ENCODE results near the gene SLC25A21.

Gene SLC25A21

DNA sequence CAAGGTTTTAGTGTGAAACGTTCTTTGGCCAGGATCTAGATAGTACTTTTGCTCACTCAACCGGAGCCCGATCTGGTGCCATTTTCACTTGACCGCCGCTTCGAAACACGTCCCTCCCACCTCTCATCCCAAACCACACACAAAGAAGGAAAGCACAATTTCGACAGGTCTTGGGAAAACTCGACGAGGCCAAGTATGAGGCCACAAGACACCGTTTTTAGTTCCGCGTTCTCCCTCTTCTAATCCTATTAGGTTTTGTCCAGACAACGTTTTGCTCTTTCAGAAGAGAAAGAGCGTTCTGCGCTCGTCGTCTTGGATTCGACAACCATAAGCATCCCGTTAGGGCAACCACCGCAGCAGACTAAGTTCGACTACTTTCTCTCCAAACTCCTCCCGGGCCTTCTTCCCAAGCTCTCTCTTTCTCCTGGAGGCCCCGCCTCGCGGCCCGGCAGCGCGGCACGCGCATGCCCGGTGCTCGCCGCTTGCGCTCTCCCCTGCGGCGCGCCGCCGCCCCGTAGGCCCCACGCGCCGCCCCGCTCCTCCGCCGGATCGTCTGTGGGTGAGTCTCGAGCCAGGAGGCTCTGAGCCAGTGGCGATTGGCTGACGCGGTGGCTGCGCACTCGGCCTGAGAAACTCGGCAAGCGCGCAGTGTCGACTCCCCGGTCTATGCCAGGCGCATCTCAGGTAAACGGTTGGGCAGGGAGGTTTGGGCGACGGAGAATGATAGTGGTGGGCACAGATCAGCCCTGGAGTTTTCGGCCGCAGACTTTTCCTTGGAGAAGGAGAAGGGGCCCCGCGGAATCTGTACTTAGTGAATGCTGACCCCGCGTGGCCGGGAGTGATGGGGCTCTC is 25.2 kb upstream of the SLC25A21 start, which contains the start of gene MIPOL1:
TSS of gene MIPOL1 (plus strand) at position 517 of the 852 bp plus-strand sequence. CDS start 49,952 bp downstream, outside the sequence.
- peak; percentile 98 for ATAC-seq

DNA sequence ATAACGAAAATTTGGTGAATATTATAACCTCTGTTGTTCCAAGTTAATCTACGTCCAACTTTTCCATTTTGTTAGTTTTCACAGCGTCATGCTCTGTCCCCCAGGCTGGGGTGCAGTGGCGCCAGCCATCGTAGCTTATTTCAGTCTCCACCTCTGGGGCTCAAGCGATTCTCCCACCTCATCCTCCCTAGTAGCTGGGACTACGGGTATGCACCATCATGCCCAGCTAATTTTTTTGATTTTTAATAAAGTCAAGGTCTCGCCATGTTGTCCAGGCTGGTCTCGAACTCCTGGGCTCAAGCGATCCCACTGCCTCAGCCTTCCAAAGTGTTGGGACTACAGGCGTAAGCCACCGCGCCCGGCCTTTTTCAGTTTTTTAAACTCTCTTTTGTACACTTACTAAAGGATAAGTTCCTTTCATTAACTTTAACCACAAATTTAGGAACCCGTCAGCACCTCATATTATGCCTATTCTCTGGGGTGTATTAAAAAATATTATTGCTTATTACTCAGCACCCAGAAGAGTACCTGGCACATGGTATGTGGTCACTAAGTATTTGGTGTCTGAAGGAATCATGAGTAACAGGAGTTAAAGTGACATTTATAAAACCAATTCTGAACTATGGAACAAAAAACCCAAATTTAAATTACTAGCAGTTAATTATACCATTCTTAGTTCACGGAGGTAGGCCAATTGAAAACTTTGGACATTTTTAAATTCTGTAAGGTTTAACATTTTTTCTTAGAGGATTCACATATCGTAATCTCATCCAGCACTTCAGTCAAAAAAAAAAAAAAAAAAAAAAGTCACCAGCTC is 24.4 kb upstream of the SLC25A21 start:
- ATAC-seq = no peak
- TF ChIP-seq PATZ1 (CRISPR knock-in tag; IDR thresholded peaks at IDR 0.05; ENCODE audit: borderline replicate concordance) (no peak), BACH2 (CRISPR knock-in tag; IDR thresholded peaks at IDR 0.05; ENCODE audit: borderline replicate concordance) (no peak), TCF4 (CRISPR knock-in tag; IDR thresholded peaks at IDR 0.05; ENCODE audit: borderline replicate concordance) (no peak), TOX (CRISPR knock-in tag; IDR thresholded peaks at IDR 0.05; ENCODE audit: borderline replicate concordance) (no peak), PPARA (CRISPR knock-in tag; IDR thresholded peaks at IDR 0.05; ENCODE audit: borderline replicate concordance) (no peak), SNAI2 (CRISPR knock-in tag; IDR thresholded peaks at IDR 0.05) (no peak), ZC3H10 (CRISPR knock-in tag; IDR thresholded peaks at IDR 0.05) (no peak), ZFP3 (CRISPR knock-in tag; IDR thresholded peaks at IDR 0.05) (no peak), ZNF8 (CRISPR knock-in tag; IDR thresholded peaks at IDR 0.05) (no peak), OSR1 (CRISPR knock-in tag; IDR thresholded peaks at IDR 0.05) (no peak), ZNF565 (CRISPR knock-in tag; conservative IDR thresholded peaks at IDR 0.05; ENCODE audit: low read depth) (no peak), ZFP30 (CRISPR knock-in tag; IDR thresholded peaks at IDR 0.05) (no peak), RARB (CRISPR knock-in tag; IDR thresholded peaks at IDR 0.05) (no peak), CSDC2 (CRISPR knock-in tag; IDR thresholded peaks at IDR 0.05) (no peak)
- TF ChIP-seq, protein P1, sequence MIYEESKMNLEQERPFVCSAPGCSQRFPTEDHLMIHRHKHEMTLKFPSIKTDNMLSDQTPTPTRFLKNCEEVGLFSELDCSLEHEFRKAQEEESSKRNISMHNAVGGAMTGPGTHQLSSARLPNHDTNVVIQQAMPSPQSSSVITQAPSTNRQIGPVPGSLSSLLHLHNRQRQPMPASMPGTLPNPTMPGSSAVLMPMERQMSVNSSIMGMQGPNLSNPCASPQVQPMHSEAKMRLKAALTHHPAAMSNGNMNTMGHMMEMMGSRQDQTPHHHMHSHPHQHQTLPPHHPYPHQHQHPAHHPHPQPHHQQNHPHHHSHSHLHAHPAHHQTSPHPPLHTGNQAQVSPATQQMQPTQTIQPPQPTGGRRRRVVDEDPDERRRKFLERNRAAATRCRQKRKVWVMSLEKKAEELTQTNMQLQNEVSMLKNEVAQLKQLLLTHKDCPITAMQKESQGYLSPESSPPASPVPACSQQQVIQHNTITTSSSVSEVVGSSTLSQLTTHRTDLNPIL (CRISPR knock-in tag; IDR thresholded peaks at IDR 0.05; ENCODE audit: low read depth) = no peak

More for the DNA sequence above, 25.2 kb upstream of the SLC25A21 start, which contains the start of gene MIPOL1:
- no peak for TF ChIP-seq PATZ1 (CRISPR knock-in tag; IDR thresholded peaks at IDR 0.05; ENCODE audit: borderline replicate concordance)
- no peak for TF ChIP-seq CSRNP3 (CRISPR knock-in tag; IDR thresholded peaks at IDR 0.05)
- TF ChIP-seq ZNF70 (CRISPR knock-in tag; IDR thresholded peaks at IDR 0.05) = no peak

- TF ChIP-seq BACH2 (CRISPR knock-in tag; IDR thresholded peaks at IDR 0.05; ENCODE audit: borderline replicate concordance) = no peak
- no peak for TF ChIP-seq PPARA (CRISPR knock-in tag; IDR thresholded peaks at IDR 0.05; ENCODE audit: borderline replicate concordance)
- no peak for TF ChIP-seq ZFP30 (CRISPR knock-in tag; IDR thresholded peaks at IDR 0.05)
- TF ChIP-seq PATZ1 (CRISPR knock-in tag; IDR thresholded peaks at IDR 0.05; ENCODE audit: borderline replicate concordance) = no peak
- no peak for ATAC-seq
Measured at GRCh38 chr14:37195327-37195726, 22.9 kb upstream of the SLC25A21 start.
